Measurements from ENCODE around the gene FNDC3B. TPM values are rescaled to one million over a fixed set of nuclear protein-coding genes. Genes with fewer than 3 reads are reported as not detected.

Gene FNDC3B
- total and polyA plus RNA-seq, 2 of the 8 experiments (the other 6 are each of a cell fraction or from before 2014, with no cell fraction given), result 14.1 to 44.4 TPM

- TF ChIP-seq RNF2 (IDR thresholded peaks at IDR 0.05; ENCODE audit: borderline replicate concordance, low read depth, low read length, missing control alignments, poor library complexity, severe bottlenecking), result no peak
- TF ChIP-seq RFX5 (IDR thresholded peaks at IDR 0.05; ENCODE audit: borderline replicate concordance, low read depth, low read length), result no peak
- no peak for TF ChIP-seq TBP (IDR thresholded peaks at IDR 0.05; ENCODE audit: low read depth, low read length)
- no peak for TF ChIP-seq TAF1 (IDR thresholded peaks at IDR 0.05; ENCODE audit: low read depth, low read length)
- no peak for TF ChIP-seq KDM5A (IDR thresholded peaks at IDR 0.05; ENCODE audit: low read length)
Measured at GRCh38 chr3:172268868-172269267, 229.5 kb downstream of the FNDC3B start (continued).
